NCI-H524 treated with DMSO at 0.1 percent for 48 hours (cell line): ENCODE results near the gene ANKRD33B.

ENCODE experiments used
- DNase-seq: peaks from one replicate; lab custom pipeline; 2025; lab: John Stamatoyannopoulos, UW

Gene ANKRD33B

DNA sequence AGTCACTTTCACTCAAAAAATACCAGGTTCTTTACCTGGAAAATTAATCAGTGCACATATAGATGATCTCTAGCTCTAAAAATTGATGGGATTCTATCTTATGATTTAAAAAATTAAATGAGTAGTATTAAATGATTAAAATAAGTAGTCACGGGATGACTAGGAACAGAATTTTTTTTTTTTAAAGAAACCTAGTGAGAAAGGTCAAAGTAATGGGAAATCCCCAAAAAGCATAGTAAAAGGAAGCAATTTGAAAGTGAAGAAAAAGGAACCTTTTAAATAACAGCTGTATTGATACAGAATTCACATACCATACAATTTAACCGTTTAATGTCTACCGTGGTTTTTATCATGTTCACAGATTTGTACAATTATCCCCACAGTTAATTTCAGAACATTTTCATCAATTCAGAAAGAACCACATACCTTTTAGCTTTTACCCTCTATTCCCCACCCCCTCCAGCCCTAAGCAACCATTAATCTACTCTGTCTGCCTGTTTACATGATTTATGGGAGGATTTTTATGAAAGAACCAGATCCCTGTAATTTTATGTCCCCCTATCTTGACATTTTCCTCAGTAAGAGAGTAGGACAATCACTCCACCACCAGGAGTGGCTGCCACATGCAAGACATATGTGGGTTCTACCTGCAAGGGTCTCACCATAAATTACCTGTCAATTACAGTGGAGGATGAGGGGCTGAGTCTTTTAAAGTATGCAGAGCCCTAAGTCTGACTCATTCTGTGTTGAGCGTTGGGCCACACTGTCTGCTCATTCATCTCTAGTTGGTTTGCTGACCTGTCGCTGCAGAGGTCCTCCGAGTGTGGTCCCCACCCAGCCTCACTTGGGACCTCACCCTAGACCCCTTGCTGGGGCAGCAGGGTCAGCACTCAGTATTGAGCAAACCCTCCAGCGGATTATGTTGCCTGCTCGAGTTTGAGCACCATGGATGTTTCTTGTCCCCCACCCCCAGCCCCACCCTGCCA lies 16.0 kb downstream of the ANKRD33B start:
- no peak for DNase-seq

DNA sequence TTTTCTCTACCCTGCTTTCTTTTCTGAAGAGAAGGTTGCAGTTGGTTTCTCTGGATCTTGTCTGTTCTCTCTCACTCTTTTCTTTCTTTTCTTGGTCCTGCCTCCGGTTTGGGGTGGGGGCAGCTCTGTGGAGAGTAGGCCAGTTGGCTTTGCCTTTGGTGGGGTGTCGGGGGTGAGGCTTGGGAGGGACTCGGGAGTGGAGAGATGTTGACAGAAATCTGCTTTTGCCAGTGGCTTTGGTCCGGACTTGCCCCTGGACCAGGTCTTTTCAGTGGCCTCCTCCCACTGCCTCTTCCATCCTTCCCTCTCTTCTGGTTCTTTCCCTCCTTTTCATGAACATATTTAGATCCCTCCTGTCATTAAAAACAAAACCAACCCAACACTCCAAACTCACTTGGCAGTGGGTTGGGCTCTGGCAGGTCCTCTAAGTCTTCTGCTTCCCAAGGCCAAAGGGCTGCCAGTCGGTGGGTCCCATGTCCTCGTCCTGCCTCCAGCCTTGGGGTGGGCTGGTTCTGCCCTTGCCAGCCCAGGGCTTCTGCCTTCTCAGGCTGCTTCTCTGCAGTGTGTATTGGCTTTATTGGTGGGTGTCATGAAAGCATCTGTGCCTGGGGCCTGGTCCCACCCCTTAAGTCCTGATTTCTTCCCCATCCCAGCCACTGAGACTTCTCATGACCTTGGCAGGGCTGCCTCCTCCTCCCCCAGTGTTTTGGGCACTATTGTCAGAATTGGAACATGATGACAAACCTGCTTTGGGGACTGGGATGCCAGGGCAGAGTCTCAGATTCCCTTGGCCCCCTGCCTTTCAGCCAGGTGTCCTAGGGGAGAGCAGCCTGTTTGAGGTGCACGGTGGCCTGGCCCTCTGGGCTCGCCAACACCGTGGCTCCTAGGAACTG lies 16.9 kb downstream of the ANKRD33B start:
- DNase-seq, result no peak

DNA sequence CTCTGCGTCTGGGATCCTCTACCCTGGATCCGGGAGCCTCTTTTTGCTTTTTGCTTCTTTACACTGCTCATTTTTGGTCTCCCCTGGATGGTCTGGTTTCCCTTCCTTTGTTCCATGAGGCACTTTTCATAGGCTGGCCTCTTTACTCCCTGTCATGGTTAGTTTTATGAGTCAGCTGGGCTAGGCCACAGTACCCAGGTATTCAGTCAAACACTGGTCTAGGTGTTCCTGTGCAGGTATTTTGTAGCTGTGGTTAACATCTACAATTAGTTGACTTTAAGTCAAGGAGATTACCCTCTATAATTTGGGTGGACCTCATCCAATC lies 17.5 kb downstream of the ANKRD33B start:
- no peak for DNase-seq

DNA sequence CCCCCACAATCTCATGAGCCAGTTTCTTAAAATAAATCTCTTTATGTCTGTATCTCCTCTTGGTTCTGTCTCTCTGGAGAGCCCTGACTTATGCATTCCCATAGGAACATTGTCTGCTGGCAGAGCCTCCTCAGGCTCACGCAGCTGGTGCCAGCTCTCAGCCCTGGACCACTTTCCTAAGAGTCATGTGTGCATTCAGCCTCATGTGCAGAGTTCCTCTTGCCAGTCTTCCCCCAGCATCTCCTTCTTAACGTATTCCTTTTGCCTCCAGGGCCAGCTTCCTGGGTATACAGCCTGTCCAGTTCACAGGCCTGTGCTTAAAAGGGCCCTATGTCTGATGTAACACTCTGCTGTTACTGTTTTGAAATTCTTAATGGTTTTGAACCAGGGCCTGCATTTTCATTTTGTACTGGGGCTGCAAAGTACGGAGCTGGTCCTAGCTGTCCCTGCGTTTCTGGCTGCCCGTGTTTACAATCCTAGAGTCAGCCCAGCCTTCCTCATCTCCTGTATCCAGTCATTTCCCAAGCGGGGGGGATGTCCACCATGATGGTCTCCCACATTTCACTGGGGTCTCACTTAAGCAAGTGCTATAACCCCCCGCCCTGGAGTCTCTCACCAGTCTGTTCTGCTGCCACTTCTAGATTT lies 18.1 kb downstream of the ANKRD33B start:
- DNase-seq, result no peak

DNA sequence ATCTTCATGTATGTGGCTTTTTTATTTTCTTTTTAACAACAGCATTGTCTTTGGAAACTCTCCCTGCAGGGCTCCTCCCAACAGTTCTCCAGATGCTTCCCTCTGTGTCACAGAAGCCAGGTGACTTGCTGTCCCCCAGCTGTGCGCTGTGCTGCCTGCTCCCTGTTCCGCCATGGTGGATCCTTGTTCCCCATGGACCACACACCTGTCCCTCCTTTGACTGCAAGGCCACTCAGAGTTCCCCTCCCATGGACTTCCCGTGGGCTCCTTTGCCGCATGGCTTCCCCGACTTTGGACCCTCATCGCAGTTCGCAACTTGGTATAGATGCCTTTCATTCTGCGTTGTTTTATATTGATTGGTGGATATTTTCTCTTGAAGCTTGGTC lies 18.6 kb downstream of the ANKRD33B start:
- no peak for DNase-seq

DNA sequence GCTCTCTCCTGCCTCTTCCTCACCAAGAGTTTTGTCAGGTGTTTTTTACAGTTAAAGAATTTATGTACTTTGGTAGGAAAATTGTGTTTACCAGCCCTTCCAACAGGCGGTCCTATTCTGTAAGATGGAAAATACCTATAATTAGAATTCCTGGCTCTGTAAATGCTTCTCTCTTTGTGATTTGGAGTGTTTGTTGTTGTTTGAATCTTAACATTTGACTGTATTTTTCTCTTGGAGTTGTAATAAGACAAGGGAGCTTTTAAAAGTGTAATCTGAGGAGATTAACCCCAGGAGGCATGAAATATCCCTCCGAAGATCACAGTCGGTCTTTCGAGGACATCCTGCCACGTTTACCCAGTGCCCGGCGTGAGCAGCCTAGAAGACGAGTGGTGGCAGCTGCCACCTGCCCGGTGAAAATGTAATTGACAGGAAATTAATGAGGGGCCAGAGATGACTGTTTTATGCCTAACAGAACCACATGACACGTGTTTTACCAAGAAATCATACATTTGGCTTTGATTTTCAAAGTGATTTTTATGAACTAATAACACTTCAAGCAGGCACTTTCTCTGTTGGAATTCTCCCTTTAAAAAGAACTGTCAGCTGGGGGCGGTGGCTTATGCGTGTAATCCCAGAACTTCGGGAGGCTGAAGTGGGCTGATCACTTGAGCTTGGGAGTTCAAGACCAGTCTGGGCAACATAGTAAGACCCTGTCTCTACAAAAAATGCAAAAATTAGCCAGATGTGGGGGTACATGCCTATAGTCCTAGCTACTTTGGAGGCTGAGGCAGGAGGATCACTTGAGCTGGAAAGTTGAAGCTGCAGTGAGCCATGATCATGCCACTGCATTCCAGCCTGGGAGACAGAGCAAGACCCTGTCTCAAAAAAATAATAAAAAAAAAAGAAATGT lies 20.0 kb downstream of the ANKRD33B start:
- peak; percentile 92 for DNase-seq

DNA sequence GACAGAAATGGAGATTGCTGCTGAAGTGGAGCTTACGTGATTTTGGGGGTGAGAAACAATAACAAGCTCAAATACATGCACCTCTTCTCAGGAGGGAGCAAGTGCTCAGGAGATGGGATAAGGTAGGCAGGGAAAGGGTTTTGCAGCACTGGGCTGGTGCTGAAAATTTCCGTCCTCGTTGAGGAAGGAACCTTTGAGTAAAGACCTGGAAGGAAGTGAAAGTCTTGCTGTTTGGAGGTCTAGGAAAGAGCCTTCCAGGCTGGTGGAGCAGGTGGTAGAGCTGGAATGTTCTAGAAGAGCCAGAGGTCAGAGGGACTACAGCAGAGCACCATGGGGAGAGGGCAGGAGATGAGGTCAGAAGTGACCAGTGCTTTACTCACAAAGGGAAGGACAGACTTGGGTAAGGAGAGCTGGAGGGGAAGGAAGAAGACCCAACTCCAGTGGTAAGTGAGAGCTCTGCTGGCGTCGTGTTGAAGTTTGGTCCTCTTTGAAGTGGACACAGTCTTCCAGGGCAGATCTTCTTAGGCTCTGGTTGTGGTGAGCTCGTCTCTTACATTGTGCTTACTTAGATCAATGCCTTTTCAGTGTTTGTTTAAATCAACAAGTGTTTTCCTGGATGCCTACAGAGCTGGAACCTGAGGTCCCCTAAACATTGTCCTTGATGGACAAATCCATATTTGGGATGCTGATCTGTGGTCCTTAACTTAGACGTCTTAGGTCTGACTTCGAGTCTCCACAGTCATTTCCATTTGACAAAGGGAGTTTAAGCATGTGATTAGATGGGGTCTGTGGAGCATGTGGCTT lies 21.0 kb downstream of the ANKRD33B start:
- DNase-seq, result no peak

DNA sequence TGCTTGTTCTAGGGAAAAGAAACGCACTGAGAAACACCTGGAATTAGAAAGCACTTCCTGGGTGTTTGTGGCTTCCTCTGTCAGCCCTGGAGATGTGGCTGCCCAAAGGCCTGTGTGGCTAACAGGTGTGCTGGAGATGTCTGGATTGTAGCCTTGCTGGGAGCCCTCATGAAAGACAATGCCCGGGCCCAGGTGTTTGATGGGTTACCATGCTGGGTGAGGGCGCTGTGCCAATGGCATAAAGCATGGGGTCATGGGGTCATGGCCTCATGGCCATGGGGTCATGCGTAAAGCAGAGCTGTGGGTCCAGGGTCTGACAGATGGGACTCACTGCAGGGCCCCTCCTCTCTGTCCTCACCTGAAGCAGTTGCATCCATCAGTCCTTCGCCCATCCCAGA lies 21.6 kb downstream of the ANKRD33B start:
- no peak for DNase-seq

DNA sequence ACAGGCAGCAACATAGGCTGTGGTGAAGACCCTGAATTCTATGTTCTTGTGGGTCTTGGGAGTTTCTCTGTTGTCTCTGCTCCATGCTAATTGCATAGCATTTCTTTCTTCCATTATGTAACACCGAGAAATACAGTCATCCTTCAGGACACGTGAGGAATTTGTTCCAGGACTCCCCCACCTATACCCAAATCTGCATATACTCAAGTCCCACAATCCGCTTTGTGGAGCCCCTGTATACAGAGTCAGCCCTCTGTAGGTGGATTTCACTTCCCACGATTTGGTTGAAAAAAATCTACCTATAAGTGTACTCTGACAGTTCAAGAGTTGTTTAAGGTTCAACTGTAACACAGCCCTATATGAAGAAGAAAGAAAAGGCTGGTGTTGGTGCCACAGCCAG lies 22.1 kb downstream of the ANKRD33B start:
- DNase-seq, result no peak

DNA sequence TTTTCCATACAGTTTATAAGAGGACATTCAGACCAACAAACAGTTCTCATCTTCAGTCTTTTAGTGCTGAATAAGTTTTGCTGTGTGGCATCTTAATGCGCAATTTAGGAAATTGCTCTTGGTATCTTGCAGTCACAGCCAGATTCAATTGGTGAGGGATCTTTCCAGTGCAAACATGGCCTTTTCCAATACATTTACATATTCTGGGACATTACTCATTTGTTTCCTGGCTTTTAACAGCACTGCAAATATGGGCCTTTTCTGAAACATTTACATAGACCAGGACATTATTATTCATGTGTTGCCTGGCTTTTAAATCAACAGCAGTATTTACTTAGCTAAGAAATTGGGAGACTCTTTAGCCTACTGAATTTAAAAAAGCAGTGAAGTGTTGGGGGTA lies 22.7 kb downstream of the ANKRD33B start:
- no peak for DNase-seq

DNA sequence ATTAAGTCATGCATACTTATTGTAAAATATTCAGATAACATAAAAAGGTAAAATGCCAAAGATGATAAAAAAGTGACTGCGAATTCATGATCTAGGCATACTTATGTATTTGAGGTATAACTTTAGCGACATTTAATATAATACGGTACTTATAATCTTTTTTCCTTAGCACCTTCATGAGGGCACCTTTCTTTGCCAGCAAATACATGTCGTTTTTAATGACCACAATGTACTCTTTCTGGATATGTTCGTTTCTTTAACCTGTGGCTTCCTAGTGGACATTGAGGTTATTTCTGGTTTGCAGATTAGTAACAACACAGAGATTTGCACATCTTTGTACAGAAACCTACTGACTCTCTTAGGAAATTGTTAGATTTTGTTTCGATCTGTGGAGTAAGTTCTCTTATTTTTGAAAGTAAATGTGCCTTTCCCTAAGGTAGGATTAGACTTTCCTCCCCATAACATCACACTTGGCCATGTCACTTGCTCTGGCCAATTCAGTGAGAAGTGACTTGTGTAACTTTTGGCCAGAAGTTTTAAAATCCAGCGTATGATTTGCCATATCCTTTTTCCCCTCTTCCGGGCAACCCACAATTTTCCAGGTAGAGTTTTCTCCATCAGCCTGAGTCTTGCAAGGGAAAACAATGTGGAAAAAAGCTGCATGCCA lies 24.4 kb downstream of the ANKRD33B start:
- no peak for DNase-seq

DNA sequence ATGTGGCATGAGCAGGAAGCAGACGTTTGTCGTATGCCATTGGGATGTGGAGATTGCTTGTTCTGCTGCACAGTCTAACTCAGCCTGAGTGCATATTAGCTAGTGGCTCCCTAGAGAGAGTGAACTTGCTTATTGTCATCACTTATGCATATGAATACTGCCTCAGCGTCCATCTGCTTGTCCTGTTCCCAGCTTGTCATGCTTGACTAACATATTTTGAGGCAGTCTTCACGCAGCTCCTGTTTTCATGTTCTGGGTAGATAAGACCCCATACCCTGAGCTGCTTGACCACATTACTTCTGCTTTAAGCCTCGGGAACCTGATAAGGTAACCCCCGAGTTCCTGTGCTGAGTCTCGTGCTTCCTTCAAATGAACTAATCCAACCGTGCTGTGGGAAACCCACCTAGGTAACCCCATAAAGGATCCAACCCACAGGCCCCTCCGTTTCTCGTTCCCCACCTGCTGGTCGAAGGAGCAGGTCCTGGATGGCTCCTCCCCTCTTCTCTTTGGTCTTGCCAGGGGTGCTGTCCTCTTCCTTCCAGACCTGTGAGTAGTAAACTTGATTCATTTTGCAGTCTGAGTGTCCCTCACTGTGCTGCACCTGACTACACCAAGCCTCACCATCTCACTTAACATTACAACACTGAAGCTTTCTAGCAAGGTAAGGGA lies 25.0 kb downstream of the ANKRD33B start:
- peak; percentile 46 for DNase-seq

DNA sequence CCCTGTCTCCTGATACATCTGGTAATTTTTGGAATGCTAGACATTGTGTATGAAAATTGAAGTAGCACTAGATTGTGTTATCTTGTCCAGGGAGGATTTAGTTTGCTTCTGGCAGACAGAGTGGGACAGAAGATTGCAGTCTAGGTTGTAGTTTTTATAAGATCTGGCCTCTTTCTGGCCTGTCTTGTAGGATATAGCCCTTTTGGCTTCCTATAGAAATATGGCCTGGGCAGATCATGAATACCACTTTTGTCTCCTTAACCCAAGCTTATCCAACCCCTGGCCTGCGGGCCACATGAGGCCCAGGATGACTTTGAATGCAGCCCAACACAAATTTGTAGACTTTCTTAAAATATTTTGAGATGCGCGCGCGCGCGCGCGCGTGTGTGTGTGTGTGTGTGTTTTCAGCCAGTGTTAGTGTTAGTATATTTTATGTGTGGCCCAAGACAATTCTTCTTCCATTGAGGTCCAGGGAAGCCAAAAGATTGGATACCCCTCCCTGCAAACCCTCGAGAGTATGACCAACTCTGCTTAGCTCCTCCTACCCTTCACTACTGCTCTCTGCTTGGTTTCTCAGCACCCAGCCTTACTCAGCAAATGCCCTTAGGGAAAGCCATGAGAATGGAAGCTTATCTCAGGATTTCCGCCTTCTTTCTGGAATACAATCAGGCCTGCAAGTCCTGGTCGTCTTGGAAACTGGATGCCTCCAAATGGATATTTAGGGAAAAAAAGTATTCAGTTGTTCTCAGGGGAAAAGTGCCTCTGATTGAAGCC lies 26.5 kb downstream of the ANKRD33B start:
- DNase-seq, result no peak

DNA sequence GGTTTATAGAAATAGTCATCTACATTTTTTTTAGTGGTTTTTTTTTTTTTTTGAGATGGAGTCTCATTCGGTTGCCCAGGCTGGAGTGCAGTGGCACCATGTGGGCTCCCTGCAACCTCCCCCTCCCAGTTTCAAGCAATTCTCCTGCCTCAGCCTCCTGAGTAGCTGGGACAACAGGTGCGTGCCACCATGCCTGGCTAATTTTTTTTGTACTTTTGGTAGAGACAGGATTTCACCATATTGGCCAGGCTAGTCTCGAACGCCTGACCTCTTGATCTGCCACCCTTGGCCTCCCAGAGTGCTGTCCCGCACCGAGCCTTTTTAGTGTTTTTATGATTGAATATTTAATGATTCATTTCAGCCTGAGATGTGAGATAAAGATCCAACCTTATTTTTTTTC lies 27.3 kb downstream of the ANKRD33B start:
- DNase-seq, result no peak

DNA sequence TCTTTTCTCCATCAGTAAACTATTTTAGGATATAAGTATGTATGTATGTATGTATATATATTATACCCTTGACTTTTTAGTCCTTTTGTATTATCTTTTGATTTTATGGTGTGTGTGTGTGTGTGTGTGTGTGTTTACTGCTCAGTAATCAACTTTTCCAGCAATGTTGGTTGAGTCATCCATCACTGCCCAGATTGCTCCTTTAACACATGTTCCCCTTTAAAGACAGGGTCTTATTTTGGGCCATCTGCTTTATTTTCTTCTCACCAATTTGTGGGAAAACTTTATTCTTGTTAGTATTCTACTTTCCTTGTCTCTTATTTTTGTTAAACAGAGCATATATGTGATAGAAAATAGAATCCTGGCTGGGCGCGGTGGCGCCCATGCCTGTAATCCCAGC lies 28.1 kb downstream of the ANKRD33B start:
- DNase-seq, result no peak

DNA sequence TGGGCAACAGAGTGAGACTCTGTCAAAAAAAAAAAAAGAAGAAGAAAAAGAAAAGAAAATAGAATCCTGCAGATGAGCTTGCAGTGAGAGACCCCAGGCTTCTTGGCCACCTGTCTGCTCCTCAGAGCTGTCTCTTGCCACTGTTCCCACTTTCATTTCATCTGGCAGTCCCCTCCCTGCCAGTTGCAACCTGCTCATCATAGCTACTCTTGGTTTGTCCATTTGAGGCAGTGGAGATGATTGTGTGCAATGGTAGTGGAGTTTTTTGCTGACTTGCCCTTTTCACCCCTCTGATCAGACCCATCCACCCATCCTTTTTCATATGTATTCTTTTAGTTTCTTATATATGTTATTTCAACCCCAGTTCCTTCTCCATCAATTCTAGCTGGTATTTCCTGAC lies 28.7 kb downstream of the ANKRD33B start:
- DNase-seq, result no peak

DNA sequence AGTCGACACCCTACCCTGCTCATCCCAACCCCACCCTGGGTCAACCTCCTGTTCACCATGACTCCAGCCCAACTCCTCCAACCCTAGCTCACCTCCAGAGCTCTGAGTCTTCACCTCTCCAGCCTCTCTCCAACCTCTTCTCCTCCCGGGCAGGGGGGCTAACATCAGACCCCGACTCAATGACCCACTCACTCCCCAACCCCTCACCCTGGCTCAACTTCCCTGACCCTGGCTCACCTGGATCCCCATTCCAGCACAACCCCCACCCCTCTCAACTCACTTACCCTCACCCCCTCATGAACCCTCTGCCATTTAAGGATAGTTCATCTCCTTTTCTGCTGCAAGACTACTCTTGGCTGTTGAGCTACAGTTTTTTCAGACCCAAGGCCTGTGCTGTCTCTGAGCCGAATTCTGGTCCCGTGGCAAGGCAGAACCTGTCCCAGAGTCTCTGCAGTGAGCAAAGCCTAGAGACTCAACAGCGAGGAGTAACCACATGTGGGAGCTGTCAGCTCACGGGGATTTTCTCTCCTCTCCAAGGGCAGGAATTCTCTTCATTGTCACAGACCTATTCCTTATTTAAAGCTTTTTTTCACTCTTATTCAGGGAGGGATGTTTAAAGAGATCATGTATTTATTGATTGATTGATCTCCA lies 29.8 kb downstream of the ANKRD33B start:
- no peak for DNase-seq

DNA sequence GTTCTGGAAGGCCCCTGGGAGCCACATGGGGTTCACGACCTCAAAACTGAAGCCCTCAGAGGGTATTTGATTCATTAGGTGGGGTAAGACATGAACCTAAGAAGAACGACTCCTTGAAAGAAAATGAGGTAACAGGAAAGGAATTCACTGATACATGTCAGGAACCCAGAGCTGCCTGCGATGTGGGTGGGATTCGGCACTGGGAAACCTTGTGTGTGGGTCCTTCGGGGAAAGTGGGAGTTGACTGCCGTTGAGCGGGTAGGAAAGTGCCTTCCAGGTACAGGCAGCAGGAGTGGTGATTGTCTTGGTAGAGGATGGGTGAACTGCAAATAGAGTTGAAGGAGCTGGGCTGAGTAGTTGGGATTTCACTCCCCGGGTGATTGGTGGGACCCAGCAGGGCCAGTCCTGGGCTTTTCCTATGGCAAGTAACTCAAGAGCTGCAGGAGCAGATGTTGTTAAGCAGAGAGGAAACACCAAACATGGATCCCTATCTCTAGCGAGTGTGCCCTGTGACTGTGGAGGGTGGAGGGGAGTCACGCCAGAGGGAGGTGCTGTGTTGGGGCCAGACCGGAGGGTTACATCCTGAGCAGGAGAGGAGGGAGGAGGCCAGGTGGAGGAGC lies 30.8 kb downstream of the ANKRD33B start:
- peak; percentile 45 for DNase-seq
